MM.1S (cell line): ENCODE results near the gene TENM4.

Experiments used
- CTCF ChIP-seq: fragments of 300-600 bp; sonication (generic); IDR thresholded peaks from 2 replicates; pipeline ENCODE4 v1.5.1; 2016; ENCODE audit warnings: antibody characterized with exemption, low read length, mixed read lengths
- EZH2 ChIP-seq: fragments of 300-600 bp; sonication (generic); optimal IDR thresholded peaks from 2 replicates; pipeline ENCODE3; 2017; ENCODE audit warnings: low read depth, mild to moderate bottlenecking, antibody characterized with exemption, low read length, mixed read lengths
- EZH2phosphoT487 ChIP-seq: fragments of 300-600 bp; sonication (generic); IDR thresholded peaks from 2 replicates; pipeline ENCODE4 v1.6.1; 2018; ENCODE audit warnings: antibody characterized with exemption, low read length

- TF ChIP-seq CTCF: no peak
- no peak for TF ChIP-seq EZH2phosphoT487
- TF ChIP-seq EZH2: no peak
These were observed 212.8 kb downstream of the TENM4 start for GRCh38 chr11:79227767-79228755.
